Mesendoderm (in vitro differentiated cells): ENCODE data around the gene FKBP1A.

Source experiments
- DNase-seq: peaks from one replicate; pipeline ENCODE4 v3.0.0; 2013
- H2AK5ac ChIP-seq: 2 replicates; pipeline ENCODE4 v1.6.1; 2013; ENCODE audit warnings: low read length, inconsistent platforms
- H2BK120ac ChIP-seq: 2 replicates; pipeline ENCODE4 v1.6.1; 2013; ENCODE audit warnings: low read depth, mild to moderate bottlenecking, low read length, moderate library complexity, mixed read lengths
- H2BK15ac ChIP-seq: replicated peaks from 2 replicates; pipeline ENCODE4 v1.6.1; 2013; ENCODE audit warnings: low read depth, mild to moderate bottlenecking, moderate library complexity
- H2BK5ac ChIP-seq: 2 replicates; pipeline ENCODE4 v1.6.1; 2013; ENCODE audit warnings: low read length, inconsistent platforms
- H3K18ac ChIP-seq: 2 replicates; pipeline ENCODE4 v1.6.1; 2013; ENCODE audit warnings: mild to moderate bottlenecking, low read length, mixed read lengths
- H3K23ac ChIP-seq: one replicate; pipeline ENCODE4 v1.6.1; 2013; ENCODE audit warnings: low read length
- H3K27ac ChIP-seq: 2 replicates; pipeline ENCODE4 v1.5.1; 2013; ENCODE audit warnings: low read depth, mild to moderate bottlenecking, inconsistent platforms, low read length, moderate library complexity
- H3K27me3 ChIP-seq: 2 replicates; pipeline ENCODE4 v1.6.1; 2013; ENCODE audit warnings: low read length, control low read depth, mild to moderate bottlenecking, inconsistent platforms; ENCODE audit not compliant: insufficient read depth, poor library complexity
- H3K36me3 ChIP-seq: 2 replicates; pipeline ENCODE4 v1.6.1; 2013; ENCODE audit warnings: low read length, inconsistent platforms; ENCODE audit not compliant: control insufficient read depth, insufficient read depth
- H3K4ac ChIP-seq: one replicate; pipeline ENCODE4 v1.6.1; 2013; ENCODE audit warnings: low read depth, mild to moderate bottlenecking, low read length, moderate library complexity
- H3K4me1 ChIP-seq: 2 replicates; pipeline ENCODE4 v1.6.1; 2013; ENCODE audit warnings: low read depth, low read length, inconsistent platforms; ENCODE audit not compliant: control insufficient read depth
- H3K4me2 ChIP-seq: 2 replicates; pipeline ENCODE4 v1.6.1; 2013; ENCODE audit warnings: low read length
- H3K4me3 ChIP-seq: 2 replicates; pipeline ENCODE4 v1.5.1; 2013; ENCODE audit warnings: mild to moderate bottlenecking, low read length
- H3K56ac ChIP-seq: one replicate; pipeline ENCODE4 v1.6.1; 2013; ENCODE audit warnings: low read length
- H3K79me1 ChIP-seq: 2 replicates; pipeline ENCODE4 v1.6.1; 2013; ENCODE audit warnings: low read length, inconsistent platforms
- H3K79me2 ChIP-seq: 2 replicates; pipeline ENCODE4 v1.6.1; 2013; ENCODE audit warnings: mild to moderate bottlenecking, low read length; ENCODE audit not compliant: control insufficient read depth, insufficient read depth
- H3K9ac ChIP-seq: 2 replicates; pipeline ENCODE4 v1.6.1; 2013; ENCODE audit warnings: low read length, inconsistent platforms
- H4K5ac ChIP-seq: one replicate; pipeline ENCODE4 v1.6.1; 2013; ENCODE audit warnings: low read length
- H4K8ac ChIP-seq: one replicate; pipeline ENCODE4 v1.6.1; 2013; ENCODE audit warnings: low read depth, mild to moderate bottlenecking, control low read depth, low read length, moderate library complexity
- WGBS: extraction: QIAGEN DNeasy Blood & Tissue Kit; methylation state at CpG from one replicate; pipeline ENCODE4 v1.1.7; 2013; ENCODE audit warnings: low lambda C conversion rate, missing lambda C conversion rate; ENCODE audit not compliant: insufficient coverage; ENCODE audit errors: extremely low coverage; 5-methylcytosine and 5-hydroxymethylcytosine counted together

Gene FKBP1A

GRCh38 chr20:1417273-1417672 lies 24.4 kb upstream of the FKBP1A start:
- no peaks in the 10 kb centered on the region for H3K4me1 ChIP-seq
- no peaks in the 10 kb centered on the region for H3K79me2 ChIP-seq
- no peaks in the 10 kb centered on the region for H3K36me3 ChIP-seq
- H4K8ac ChIP-seq, result no peak overlapping the region
- no peak overlapping the region for H3K56ac ChIP-seq
- WGBS, result no CpG with 5 or more reads among the region's 5 CpGs
- no peak overlapping the region for H3K4me2 ChIP-seq
- H3K27ac ChIP-seq, result no peak overlapping the region
- no peak overlapping the region for H3K9ac ChIP-seq
- H3K79me1 ChIP-seq, result no peaks in the 10 kb centered on the region
- H3K18ac ChIP-seq, result no peak overlapping the region
- H2AK5ac ChIP-seq, result no peak overlapping the region
- DNase-seq, result peak; percentile 67
- H3K23ac ChIP-seq, result no peak overlapping the region
- H2BK120ac ChIP-seq, result no peak overlapping the region
- no peaks in the 10 kb centered on the region for H3K27me3 ChIP-seq
- no peak overlapping the region for H2BK15ac ChIP-seq
- no peak overlapping the region for H2BK5ac ChIP-seq
- no peak overlapping the region for H3K4me3 ChIP-seq
- no peak overlapping the region for H4K5ac ChIP-seq
- no peak overlapping the region for H3K4ac ChIP-seq

GRCh38 chr20:1415667-1416468 lies 23.0 kb upstream of the FKBP1A start:
- H3K4ac ChIP-seq, result no peak overlapping the region
- no peak overlapping the region for H2BK15ac ChIP-seq
- no peak overlapping the region for H3K4me3 ChIP-seq
- H3K4me1 ChIP-seq, result no peaks in the 10 kb centered on the region
- H2BK5ac ChIP-seq, result no peak overlapping the region
- H3K4me2 ChIP-seq, result no peak overlapping the region
- no peaks in the 10 kb centered on the region for H3K79me2 ChIP-seq
- H2BK120ac ChIP-seq, result no peak overlapping the region
- no peak overlapping the region for H4K8ac ChIP-seq
- no peaks in the 10 kb centered on the region for H3K36me3 ChIP-seq
- no peak overlapping the region for H4K5ac ChIP-seq
- H3K27me3 ChIP-seq, result no peaks in the 10 kb centered on the region
- peak; percentile 93 for DNase-seq
- no peak overlapping the region for H3K27ac ChIP-seq
- H3K18ac ChIP-seq, result no peak overlapping the region
- WGBS, result no CpG with 5 or more reads among the region's 8 CpGs
- H2AK5ac ChIP-seq, result no peak overlapping the region
- H3K9ac ChIP-seq, result no peak overlapping the region
- H3K56ac ChIP-seq, result no peak overlapping the region
- no peak overlapping the region for H3K23ac ChIP-seq
- no peaks in the 10 kb centered on the region for H3K79me1 ChIP-seq

GRCh38 chr20:1414982-1415381 lies 22.1 kb upstream of the FKBP1A start:
- H4K8ac ChIP-seq, result no peak overlapping the region
- H2BK15ac ChIP-seq, result no peak overlapping the region
- H3K4ac ChIP-seq, result no peak overlapping the region
- no peak overlapping the region for H3K9ac ChIP-seq
- no peak overlapping the region for H2AK5ac ChIP-seq
- H4K5ac ChIP-seq, result no peak overlapping the region
- no peak overlapping the region for H3K27ac ChIP-seq
- H3K56ac ChIP-seq, result no peak overlapping the region
- no peaks in the 10 kb centered on the region for H3K4me1 ChIP-seq
- no peak for DNase-seq
- no peak overlapping the region for H3K4me3 ChIP-seq
- H3K79me1 ChIP-seq, result no peaks in the 10 kb centered on the region
- no peaks in the 10 kb centered on the region for H3K79me2 ChIP-seq
- no peak overlapping the region for H3K18ac ChIP-seq
- no peak overlapping the region for H3K4me2 ChIP-seq
- H2BK5ac ChIP-seq, result no peak overlapping the region
- no peaks in the 10 kb centered on the region for H3K27me3 ChIP-seq
- no peak overlapping the region for H2BK120ac ChIP-seq
- H3K23ac ChIP-seq, result no peak overlapping the region
- WGBS, result no CpG with 5 or more reads among the region's 4 CpGs
- no peaks in the 10 kb centered on the region for H3K36me3 ChIP-seq

DNA sequence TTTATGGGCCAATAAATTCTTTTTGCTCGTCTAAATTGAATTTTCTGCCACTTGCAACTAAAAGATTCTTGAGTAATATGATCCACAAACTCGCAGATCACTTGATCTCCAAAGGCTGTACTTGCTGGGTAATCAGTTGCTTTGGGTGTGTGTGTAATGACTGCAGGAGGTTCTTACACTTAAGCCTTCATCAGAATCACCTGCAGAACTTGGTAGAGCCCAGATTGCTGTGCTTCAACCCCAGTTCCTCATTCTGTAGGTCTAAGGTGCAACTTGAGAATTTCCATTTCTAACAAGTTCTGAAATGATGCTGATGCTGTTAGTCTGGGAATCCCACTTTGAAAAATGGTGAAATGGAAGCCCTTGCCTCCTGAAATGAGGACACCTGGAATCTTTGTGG lies 12.9 kb upstream of the FKBP1A start:
- Histone ChIP-seq H3K4me1 (no peaks in the 10 kb centered on the region), H4K5ac (no peak overlapping the region), H3K79me1 (no peaks in the 10 kb centered on the region), H3K18ac (no peak overlapping the region), H3K4ac (no peak overlapping the region), H2BK120ac (no peak overlapping the region), H3K36me3 (no peaks in the 10 kb centered on the region), H2AK5ac (no peak overlapping the region), H3K27ac (no peak overlapping the region), H3K79me2 (no peaks in the 10 kb centered on the region), H3K56ac (no peak overlapping the region), H3K27me3 (no peaks in the 10 kb centered on the region), H3K9ac (no peak overlapping the region), H3K4me2 (no peak overlapping the region), H3K4me3 (no peak overlapping the region), H4K8ac (no peak overlapping the region), H3K23ac (no peak overlapping the region), H2BK15ac (no peak overlapping the region), H2BK5ac (no peak overlapping the region)
- DNase-seq, result no peak
- WGBS, result no CpG with 5 or more reads among the region's 2 CpGs

DNA sequence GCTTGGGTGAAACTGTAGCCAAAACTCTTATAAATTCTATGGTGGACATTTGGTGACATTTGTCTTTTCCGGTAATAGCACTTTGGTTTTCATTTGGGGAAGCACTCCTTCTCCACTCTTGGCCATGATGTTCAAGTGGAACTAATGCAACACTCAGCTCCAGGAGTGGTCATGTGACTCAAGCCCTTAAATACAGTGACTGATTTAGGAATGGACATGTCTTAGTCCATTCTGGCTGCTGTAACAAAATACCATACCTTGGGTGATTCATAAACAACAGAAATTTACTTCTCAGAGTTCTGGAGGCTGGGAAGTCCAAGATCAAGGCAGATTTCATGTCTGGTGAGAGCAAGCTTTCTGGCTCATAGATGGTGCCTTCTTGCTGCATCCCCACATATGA lies 10.8 kb upstream of the FKBP1A start:
- H3K4me2 ChIP-seq, result no peak overlapping the region
- no CpG with 5 or more reads among the region's 1 CpG for WGBS
- DNase-seq, result no peak

DNA sequence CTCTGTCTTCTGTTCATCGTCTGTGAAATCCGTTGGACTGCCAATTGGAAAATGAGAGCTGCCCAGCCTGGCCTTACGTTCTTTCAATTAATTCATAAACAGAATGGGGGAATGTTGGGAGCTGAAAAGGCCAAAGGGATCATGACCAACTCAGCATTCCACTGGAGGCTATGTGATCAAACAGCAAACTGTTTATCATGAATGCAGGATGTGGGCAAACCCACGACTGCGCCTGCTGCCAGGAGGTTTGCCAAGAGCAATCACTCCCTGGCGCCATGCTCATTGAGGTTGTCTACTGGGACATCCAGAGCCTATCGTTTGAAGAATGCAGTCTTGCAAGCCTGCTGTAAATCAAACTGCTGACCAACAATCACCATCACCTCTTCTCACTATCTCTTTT lies 9.3 kb upstream of the FKBP1A start:
- H3K4me2 ChIP-seq, result no peak overlapping the region
- H4K5ac ChIP-seq, result no peak overlapping the region
- H3K36me3 ChIP-seq, result no peaks in the 10 kb centered on the region
- no peak overlapping the region for H4K8ac ChIP-seq
- no peak overlapping the region for H3K27ac ChIP-seq
- no peak overlapping the region for H3K18ac ChIP-seq
- no peak overlapping the region for H3K4me3 ChIP-seq
- no peak for DNase-seq
- no peaks in the 10 kb centered on the region for H3K79me1 ChIP-seq
- H2BK120ac ChIP-seq, result no peak overlapping the region
- H3K9ac ChIP-seq, result no peak overlapping the region
- no peak overlapping the region for H2AK5ac ChIP-seq
- no peaks in the 10 kb centered on the region for H3K79me2 ChIP-seq
- H3K23ac ChIP-seq, result no peak overlapping the region
- WGBS, result no CpG with 5 or more reads among the region's 7 CpGs
- no peaks in the 10 kb centered on the region for H3K4me1 ChIP-seq
- H3K27me3 ChIP-seq, result no peaks in the 10 kb centered on the region
- H3K4ac ChIP-seq, result no peak overlapping the region
- no peak overlapping the region for H2BK15ac ChIP-seq
- no peak overlapping the region for H3K56ac ChIP-seq
- H2BK5ac ChIP-seq, result no peak overlapping the region

More for the DNA sequence above, 10.8 kb upstream of the FKBP1A start:
- Histone ChIP-seq H3K4ac (no peak overlapping the region), H3K27ac (no peak overlapping the region), H4K8ac (no peak overlapping the region), H2BK15ac (no peak overlapping the region), H3K4me3 (no peak overlapping the region), H3K23ac (no peak overlapping the region), H3K18ac (no peak overlapping the region), H3K27me3 (no peaks in the 10 kb centered on the region), H3K36me3 (no peaks in the 10 kb centered on the region), H3K56ac (no peak overlapping the region), H3K4me1 (no peaks in the 10 kb centered on the region), H3K79me2 (no peaks in the 10 kb centered on the region), H2AK5ac (no peak overlapping the region), H2BK120ac (no peak overlapping the region), H4K5ac (no peak overlapping the region), H2BK5ac (no peak overlapping the region), H3K9ac (no peak overlapping the region), H3K79me1 (no peaks in the 10 kb centered on the region)
